NCI-H1092 treated with DMSO at 0.1 percent for 48 hours (cell line): ENCODE results near the gene GLP1R.
A peak's percentile ranks its signal among the peaks of the same experiment; 100 is the strongest.

Experiments used
- DNase-seq: peaks from one replicate; lab custom pipeline; 2025; lab: John Stamatoyannopoulos, UW

GLP1R gene

GRCh38 chr6:39044181-39044580 lies 4.4 kb upstream of the GLP1R start:
- no peak for DNase-seq

GRCh38 chr6:39047434-39048327 lies 900 bp upstream of the GLP1R start:
- DNase-seq: no peak

- DNase-seq: no peak
These were observed 1.1 kb downstream of the GLP1R start for GRCh38 chr6:39049575-39050283.

DNA sequence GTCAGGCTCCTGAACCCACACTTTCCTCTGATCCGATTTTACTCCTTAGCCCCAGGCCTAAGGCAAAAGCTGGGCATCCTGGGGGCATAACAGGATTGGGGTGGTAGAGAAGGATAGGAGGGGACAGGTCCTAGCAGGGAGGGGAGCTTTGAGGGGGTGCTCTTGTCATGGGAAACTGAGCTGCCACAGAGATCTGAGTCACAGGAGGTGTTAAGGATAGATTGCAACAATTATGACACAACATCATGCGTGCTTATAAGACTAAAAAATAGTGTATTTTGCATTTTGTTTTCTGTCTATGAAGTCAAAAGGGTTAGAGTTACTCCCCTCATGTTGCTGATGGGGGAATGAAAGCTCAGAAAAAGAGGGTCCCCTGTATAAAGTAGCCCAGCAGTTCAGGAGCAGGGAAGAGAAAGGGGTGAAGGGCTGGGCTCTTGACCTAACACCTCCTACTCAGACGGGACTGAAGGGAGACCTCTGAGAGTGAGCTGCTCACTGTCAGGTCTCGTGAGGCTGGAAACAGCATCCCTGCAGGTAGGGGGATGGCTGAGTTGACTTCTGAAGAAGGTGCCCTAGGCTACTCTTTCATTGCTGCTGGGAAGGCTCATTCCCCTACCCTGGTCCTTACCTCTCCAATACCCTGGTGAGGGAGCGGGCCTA lies 2.0 kb downstream of the GLP1R start:
- DNase-seq: no peak

DNA sequence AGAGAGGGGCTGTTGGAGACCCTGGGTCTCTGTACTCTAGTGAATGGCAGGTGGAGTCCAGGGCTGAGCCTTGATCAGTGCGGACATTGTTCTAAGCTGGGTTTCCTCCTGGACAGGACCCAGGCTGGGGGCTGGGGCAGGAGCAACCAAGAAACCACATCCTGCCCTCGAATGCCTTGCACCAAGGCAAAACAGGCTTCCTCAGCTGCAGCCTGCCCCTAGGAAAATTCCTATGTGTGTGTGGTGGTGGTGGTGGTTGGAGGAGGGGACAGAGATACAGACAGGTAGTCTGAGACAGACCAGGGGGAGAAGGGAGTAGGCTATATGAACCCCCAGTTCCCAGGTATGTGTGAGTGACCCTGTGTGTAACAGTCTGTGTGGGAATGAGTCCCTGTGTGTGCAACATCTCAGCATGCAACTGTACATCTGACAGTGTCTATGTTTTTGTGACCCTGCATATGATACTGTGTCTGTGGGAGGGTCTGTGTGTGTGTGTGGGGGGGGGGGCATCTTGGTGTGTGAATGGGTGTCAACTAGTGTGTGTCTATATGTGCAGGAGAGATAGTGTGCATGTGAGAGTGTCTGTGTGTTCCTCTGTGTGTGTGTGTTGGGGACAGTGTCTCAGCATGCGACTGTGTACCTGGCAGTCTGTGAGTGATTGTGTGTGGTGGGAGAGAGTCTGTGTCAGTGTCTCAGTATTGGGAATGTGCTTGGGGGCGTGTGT lies 3.0 kb downstream of the GLP1R start:
- DNase-seq: no peak

DNA sequence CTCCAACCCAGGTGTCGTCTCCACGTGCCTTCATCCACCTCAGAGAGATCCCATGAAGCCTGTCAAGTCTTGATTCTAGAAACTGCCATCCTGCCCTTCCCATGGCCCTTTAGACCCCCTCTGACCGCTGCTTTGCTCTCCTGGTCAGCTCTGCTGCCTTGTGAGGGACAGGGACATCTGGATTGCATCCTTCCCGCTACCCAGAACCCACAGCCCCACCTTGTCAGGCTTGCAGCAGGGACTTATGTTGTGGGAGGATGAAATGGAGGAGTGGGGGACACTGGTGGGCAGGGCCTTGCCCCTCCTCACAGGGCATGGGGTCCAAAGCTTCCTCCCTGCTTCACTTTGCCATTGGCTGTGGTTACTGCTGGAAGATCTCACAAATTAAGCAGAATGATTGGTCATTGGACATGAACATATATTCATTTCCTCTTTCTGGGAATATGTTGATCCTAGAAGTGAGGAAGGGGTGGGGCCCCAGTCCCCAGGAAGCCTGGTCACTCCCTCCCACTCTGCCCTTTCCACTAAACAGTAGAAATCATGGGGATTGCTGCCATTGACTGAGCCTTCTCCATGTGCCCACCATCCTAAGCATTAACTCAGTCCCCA lies 4.5 kb downstream of the GLP1R start:
- DNase-seq: no peak

GRCh38 chr6:39053854-39054576 lies 5.4 kb downstream of the GLP1R start:
- no peak for DNase-seq

GRCh38 chr6:39054577-39055142 lies 6.1 kb downstream of the GLP1R start:
- DNase-seq: no peak

GRCh38 chr6:39055661-39056060 lies 7.1 kb downstream of the GLP1R start:
- no peak for DNase-seq

DNA sequence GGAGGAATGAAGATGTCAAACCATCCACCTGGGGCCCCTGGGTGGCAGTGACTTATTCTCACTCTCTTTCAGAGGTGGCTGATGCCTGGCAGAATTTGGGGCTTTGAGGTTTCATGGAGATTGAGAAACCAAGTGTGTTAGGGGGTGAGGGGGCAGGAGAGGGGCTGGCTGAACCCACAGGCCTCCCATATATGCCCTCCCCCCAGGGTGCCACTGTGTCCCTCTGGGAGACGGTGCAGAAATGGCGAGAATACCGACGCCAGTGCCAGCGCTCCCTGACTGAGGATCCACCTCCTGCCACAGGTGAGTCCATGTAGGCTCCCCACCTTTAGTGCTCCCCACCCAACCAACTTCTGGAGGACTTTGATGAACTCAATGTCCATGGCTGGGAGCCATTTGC lies 7.6 kb downstream of the GLP1R start:
- DNase-seq: no peak

GRCh38 chr6:39056681-39057080 lies 8.1 kb downstream of the GLP1R start:
- DNase-seq: no peak

DNA sequence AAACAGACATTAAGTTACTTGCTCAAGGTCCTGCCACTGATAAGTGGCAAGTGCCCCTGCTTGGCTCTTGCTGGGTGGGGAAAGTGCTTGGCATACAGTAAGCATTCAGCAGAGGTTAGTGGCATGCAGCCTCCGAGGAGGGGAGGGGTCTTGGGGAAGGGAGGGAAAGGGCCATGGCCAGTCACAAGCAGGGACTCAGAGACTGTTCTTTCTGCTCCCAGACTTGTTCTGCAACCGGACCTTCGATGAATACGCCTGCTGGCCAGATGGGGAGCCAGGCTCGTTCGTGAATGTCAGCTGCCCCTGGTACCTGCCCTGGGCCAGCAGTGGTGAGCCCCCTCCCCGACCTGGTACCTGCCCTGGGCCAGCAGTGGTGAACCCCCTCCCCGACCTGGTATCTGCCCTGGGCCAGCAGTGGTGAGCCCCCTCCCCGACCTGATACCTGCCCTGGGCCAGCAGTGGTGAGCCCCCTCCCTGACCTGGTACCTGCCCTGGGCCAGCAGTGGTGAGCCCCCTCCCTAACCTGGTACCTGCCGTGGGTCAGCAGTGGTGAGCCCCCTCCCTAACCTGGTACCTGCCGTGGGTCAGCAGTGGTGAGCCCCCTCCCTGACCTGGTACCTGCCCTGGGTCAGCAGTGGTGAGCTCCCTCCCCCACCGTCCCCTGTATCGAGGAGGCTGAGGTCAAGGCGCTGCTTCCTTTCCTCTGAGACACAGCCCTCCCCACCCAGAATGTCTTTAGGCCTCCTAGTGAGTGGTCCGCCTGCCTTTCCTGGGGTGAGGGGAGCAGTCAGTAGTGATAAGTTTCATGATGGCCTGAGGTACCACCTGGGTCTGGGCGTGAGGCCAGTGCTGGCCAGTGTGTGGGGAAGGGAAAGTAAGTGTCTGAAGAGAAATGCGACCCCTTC lies 8.9 kb downstream of the GLP1R start:
- peak; percentile 18 for DNase-seq

GRCh38 chr6:39058471-39059147 lies 10.0 kb downstream of the GLP1R start:
- no peak for DNase-seq

DNA sequence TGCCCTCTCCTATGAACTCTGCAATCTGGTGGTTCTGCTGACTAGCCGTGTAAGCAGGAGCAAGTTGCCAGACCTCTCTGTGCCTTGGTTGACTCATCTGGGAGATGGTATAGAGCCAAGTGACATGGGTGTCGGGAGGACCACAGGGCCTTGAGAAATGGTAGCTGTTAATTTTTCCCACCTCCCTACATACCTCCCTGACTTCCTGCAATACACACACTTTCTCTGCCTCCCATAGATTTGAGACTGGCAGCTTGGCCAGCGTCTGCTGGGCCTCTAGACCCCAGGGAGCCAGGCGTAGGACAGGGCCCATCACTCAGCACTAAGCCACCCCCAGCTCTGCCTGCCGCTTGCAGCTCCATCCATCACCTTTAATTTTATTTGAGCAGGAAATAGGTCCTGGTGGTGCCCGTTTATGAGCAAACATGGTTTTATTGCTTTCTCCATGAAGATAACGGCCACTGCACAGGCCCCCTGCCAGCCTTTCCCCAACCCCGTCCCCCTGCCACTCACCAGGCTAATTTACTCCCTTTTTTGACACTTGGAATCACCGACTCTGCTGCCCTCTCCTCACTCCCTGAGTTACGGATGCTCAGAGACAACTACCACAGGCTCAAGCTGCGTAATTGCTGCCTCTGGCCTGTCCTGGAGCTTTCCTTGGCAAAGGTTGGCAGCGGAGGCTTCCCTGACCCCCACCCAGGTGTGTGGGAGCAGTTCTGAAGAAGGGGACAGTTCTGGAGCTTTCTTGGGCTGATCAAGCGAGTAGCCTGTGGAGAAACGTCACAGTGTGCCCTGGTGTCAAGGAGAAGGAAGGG lies 11.1 kb downstream of the GLP1R start:
- peak; percentile 88 for DNase-seq

- DNase-seq: no peak
These were observed 12.0 kb downstream of the GLP1R start for GRCh38 chr6:39060467-39061160.

DNA sequence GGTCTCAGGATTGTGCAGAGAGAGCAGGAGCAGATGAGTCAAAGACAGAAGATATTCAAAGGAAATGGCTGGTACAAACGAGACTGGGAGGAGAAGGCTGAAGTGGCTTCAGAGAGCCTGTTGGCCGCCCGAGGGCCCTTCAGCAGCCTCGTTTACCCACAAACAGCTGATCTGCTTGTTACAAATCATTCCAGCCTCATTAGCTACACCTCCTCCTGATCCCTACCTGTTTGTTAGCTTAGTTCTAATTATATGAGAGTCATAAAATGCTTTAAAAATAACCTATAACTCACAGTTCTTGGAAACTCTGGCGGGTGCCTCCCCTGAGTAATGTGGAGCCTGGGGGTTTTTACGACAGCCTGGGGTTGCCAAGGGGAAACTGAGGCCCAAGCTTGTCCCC lies 12.6 kb downstream of the GLP1R start:
- DNase-seq: peak; percentile 54

- no peak for DNase-seq
These were observed 13.0 kb downstream of the GLP1R start for GRCh38 chr6:39061588-39061987.
